Left kidney (tissue), 2 donors: ENCODE results near the gene NXPH1. TPM values are rescaled to one million over a fixed set of nuclear protein-coding genes. Genes with fewer than 3 reads are reported as not detected.
"Not testable (repeated sequence)": the region's sequence is repeated elsewhere in the genome, so short reads cannot be mapped to it uniquely, and the experiment has no call there.

Source experiments
- DNase-seq: peaks from one replicate; pipeline ENCODE4 v3.0.0-alpha.2; 2013
- polyA plus RNA-seq: library from polyadenylated mRNA; unstranded; fragments of 120-200 nt; gene quantifications from one replicate; pipeline ENCODE4 v1.2.1, GENCODE V29; 2013; ENCODE audit not compliant: insufficient read length

The NXPH1 gene
- polyA plus RNA-seq, 1 donor = 0.25 TPM

- no peak for DNase-seq
These were observed 276.7 kb downstream of the NXPH1 start for GRCh38 chr7:8710124-8710523.

GRCh38 chr7:8714791-8715190 lies 281.4 kb downstream of the NXPH1 start:
- no peak for DNase-seq

- DNase-seq = no peak
These were observed 285.7 kb downstream of the NXPH1 start for GRCh38 chr7:8719102-8719501.

GRCh38 chr7:8724080-8724718 lies 290.8 kb downstream of the NXPH1 start:
- peak; percentile 46 for DNase-seq

GRCh38 chr7:8731756-8732155 lies 298.3 kb downstream of the NXPH1 start:
- not testable (repeated sequence) for DNase-seq

- DNase-seq = no peak
These were observed 306.4 kb downstream of the NXPH1 start for GRCh38 chr7:8739837-8740236.

GRCh38 chr7:8742837-8743236 lies 309.4 kb downstream of the NXPH1 start:
- no peak for DNase-seq

- DNase-seq = no peak
These were observed 313.9 kb downstream of the NXPH1 start for GRCh38 chr7:8747338-8747737.

GRCh38 chr7:8751557-8752231 lies 318.3 kb downstream of the NXPH1 start:
- no peak for DNase-seq

GRCh38 chr7:8753355-8753754 lies 319.9 kb downstream of the NXPH1 start:
- no peak for DNase-seq

- no peak for DNase-seq
These were observed 328.3 kb downstream of the NXPH1 start for GRCh38 chr7:8761731-8762130.

- DNase-seq = no peak
These were observed 329.4 kb downstream of the NXPH1 start for GRCh38 chr7:8762803-8763202.

- no peak for DNase-seq
These were observed 332.0 kb downstream of the NXPH1 start for GRCh38 chr7:8765374-8765773.

- DNase-seq = no peak
These were observed 340.1 kb downstream of the NXPH1 start for GRCh38 chr7:8773518-8773917.

GRCh38 chr7:8778459-8778858 lies 345.1 kb downstream of the NXPH1 start:
- DNase-seq = no peak

GRCh38 chr7:8781166-8781565 lies 347.8 kb downstream of the NXPH1 start:
- DNase-seq = no peak

GRCh38 chr7:8783229-8783628 lies 349.8 kb downstream of the NXPH1 start:
- no peak for DNase-seq

GRCh38 chr7:8785081-8785480 lies 351.7 kb downstream of the NXPH1 start:
- DNase-seq = no peak

GRCh38 chr7:8800986-8801385 lies 367.6 kb downstream of the NXPH1 start:
- DNase-seq = no peak

Other genes with a start within 250 kb of the NXPH1 start
- 38.2 TPM for gene ICA1, start 171.4 kb upstream of the NXPH1 start, polyA plus RNA-seq